HG03520 (cell line): ENCODE data around the gene HIP1R.
"Not testable (repeated sequence)": the region's sequence is repeated elsewhere in the genome, so short reads cannot be mapped to it uniquely, and the experiment has no call there.

Source experiments
- ATAC-seq: cut with Tn5 transposase; IDR thresholded peaks from one replicate; pipeline ENCODE4 v1.9.1; 2021; ENCODE audit warnings: mild to moderate bottlenecking, moderate library complexity; ENCODE audit not compliant: unreplicated experiment

Gene HIP1R

DNA sequence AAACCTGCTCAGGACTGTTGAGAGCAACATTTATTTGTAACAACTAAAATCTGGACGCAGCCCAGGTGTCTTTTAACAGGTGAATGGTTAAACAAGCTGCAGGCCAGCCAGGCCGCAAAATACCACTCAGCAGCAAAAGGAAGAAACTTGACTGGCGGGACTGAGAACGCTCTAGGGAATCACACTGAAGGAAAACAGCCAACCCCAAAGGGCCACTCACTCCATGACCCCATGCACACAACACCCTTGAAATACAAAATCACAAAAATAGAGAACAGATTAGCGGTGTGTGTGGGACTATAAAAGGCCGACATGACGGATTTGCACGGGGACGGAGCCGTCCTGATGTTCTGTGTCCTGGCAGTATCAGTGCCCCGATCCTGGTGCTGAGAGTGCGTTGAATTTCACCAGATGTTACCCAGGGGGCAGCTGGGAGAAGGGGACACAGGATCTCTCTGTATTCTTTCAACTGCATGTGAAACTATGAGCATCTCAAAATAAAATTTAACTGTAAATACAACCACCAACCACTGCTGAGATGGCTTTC, 37.6 kb downstream of the HIP1R start:
- no peak for ATAC-seq

DNA sequence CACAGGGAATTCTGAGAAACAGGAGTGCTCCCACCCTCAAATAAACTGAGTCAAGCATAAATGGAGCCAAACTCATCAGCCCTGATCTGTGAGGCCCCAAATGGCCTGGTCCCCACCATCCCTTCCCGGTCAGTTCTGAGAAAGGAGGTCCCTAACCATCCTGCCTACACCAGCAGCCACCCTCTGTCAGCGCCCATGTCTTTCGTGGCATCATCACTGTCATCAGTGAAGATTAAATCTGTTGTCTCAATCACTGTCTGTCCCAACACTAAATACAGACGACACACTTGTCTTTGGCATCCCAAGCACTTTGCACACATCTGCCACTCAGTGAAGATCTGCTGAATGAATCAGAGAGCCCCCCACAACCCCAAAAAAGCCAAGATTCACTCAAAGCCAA, 38.3 kb downstream of the HIP1R start:
- no peak for ATAC-seq

DNA sequence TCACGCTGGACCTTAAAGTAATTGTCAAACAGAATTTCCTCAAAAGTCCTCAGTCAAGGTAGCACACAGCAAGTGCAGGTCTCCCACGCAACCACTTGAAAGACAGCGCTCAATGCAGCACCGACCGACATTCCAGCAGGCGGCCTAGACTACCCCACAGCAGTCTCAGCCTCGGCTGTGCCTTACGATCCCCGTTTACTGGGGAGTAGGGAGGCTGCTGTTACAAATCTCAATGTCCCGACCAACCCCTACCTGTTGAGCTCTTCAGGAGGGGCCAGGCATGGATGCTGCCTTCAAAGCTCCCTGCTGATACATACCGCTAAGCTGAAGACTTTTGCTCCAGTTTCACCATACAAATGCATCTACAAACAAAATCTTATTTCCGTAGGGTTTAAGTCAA, 38.8 kb downstream of the HIP1R start:
- no peak for ATAC-seq

DNA sequence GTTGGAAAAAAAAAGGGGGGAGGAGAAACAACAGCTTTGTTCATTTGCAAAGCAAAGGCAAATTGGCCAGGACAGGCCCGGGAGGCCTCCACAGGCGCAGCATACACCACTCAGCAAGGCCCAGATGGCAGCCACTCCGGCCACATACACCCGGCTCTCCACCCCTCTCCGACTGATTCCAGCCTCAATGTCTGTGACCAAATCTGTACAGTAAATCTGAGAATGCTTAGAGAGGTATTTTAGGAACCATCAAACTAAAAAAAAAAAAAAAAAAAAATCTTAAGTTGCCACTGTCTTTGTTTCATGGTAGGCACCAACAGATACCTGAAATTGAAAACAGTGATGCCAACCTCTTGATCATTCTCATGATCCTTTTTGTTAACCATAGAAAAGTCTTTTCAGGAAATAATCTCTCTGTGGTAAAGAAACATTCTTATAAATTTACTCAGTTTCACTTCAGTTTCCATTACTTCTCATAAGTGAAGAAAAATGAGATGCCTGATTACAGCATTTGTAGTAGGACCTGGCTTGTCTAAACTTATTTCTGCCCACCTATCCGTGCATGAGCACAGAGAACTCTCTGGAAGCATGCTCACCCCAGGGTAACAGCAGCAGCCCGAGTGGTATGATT, 40.4 kb downstream of the HIP1R start:
- ATAC-seq = peak; percentile 53

DNA sequence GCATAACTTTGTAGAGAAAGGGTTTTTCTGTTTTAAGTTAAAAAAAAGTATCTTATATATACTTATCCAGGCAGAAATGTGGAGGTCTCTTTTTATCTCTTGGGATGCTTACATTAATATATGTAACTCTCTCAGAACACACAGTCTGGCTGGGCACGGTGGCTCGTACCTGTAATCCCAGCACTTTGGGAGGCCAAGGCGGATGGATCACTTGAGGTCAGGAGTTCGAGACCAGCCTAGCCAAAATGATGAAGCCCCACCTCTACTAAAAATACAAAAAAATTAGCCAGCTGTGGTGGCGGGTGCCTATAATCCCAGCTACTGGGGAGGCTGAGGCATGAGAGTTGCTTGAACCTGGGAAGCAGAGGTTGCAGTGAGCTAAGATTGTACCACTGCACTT, 41.0 kb downstream of the HIP1R start:
- not testable (repeated sequence) for ATAC-seq

DNA sequence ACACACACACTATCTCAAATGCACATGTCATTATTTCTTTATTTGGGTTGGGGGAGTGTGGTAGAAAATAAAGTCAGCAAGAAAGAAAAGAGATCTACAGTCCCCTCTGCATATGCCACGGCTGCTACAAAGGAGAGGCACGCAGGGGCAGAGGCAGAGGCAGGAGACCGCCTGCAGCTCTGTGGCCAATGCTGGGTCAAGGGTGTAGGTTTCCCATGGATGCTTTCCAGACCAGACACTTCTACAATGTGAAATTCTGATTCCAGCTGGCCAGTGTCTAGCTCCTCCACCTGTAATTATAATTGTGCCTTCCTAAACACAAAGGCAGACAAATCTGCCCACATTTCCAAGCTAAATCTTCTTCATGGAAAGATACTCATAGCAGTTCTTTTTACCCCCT, 41.5 kb downstream of the HIP1R start:
- ATAC-seq = no peak

DNA sequence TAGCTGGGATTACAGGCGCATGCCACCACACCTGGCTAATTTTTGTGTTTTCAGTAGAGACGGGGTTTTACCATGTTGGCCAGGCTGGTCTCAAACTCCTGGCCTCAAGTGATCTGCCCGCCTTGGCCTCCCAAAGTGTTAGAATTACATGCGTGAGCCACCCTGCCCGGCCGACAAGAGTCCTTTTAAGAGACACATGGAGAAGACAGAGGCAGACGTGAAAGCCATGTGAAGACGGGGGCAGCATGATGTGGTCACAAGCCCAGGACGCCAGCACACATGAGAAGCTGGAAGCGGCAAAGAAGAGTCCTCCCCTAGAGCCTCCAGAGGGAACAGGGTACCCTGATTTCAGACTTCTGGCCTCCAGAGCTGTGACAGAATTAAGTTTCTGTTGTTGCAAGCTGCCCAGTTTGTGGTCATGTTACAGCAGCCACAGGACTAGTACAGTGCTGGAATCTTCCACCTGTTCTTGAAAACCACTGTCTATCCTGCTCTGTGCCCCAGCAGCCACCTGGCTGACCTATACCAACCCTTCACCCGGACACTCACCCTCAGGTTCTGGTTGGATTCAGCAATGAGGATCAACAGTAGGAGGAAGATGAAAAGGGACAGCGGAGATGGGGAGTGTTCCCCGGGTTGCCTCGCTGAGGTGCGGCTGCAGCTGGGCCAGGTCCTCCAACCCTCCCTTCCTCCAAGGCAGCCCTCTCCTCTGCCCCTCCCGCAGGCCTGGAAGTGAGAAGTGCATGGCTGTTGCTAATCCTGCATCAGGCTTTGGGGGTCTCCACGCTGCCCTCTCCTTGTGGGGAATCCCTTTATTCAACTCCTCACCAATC, 43.7 kb downstream of the HIP1R start:
- no peak for ATAC-seq

DNA sequence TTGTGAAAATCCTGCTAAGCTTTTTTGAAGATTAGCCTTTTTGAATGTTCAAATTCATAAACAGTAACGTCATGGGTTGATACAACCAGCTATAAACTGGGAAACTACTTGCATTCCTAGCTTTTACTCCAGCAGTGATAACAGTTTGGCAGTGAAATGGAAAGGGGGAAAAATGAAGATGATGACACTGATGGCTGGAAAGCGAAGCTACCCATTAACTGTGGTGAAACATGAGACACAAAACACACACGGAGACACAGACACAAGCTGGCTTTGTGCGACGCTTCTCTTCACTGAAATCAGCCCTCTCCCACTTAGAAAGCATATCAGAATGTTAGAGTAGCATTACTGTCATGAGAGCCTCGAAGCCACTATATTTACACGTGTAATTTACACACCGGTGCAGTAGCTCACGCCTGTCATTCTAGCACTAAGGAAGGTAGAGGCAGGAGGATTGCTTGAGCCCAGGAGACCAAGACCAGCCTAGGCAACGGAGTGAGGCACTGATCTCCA, 45.0 kb downstream of the HIP1R start:
- ATAC-seq = no peak

DNA sequence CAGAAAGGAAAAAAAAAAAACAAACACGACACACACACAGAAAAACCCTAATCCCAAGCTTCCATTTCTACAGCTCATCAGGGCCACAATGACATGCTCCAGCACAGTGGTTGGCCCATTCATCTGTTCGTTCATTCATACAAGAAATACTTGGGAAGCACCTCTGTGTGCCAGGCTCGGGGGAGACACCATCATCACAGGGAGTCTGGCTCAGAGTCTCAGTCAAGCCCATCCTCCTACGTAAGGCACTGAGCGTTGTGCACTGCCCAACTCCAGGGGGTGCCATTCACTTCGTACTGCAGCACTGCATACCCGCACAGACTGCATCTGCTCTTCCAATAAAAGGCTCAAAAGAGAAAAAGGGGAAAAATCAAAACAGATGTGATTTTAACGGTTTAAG, 45.4 kb downstream of the HIP1R start:
- no peak for ATAC-seq

DNA sequence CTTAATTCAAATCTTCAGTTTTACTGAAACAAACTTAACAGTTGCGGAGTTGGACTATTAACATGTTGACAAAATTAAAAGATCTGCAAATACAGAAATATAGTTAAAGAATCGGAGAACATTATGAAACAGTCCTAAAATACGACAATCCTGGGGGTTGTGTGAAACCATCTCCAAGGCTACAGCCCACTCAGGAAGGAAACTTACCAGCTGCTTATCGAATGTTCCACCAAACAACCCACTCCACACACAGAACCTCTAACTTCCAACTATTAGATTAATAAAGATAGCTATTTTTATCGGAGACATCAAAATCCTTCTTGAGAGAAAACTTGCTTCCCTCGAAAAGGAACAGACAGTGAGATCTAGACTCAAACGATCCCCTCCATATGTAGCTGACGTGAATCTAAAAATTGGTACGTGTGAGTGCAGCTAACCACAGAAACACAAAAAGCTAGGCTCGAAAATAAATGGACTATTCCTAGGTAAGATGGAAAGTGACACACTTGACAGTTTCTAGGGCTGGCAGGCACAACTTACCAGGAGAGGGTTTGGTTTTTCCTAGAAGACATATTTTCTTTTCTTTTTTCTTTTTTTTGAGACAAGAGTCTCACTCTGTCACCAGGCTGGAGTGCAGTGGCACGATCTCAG, 47.8 kb downstream of the HIP1R start:
- no peak for ATAC-seq

DNA sequence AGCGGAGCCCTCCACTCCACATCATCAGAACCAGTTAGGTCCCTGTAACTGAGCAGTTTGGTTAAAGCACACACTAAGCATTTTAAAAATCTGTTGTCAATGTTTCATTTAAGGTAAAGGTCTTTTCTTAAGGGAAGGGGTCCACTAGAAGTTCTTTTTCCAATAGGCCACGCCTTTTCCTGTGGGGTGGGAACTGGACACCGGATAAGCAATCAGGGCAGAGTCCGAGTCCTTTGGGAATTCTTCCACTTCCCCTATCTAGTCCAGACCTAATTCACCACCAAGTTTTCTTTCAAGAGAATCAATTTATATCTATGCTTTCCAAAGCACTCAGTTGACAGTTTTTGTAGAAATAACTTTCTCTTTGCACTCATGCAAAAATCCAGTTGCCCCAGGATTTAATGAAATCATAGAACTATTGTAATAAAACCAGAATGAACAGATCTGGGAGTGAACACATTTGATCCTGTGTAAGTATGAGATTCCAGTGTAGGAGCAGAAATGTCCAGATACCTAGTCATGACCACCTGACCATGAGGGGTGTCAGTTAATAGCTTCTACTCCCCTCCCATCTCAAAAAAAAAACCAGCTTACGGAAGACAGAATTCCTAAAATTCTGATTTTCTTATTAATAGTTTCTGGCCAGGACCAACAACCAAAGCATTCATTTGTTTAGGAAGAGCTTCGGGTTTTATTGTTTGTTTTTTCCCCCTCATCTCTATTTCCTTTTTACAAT, 49.0 kb downstream of the HIP1R start:
- ATAC-seq = no peak

DNA sequence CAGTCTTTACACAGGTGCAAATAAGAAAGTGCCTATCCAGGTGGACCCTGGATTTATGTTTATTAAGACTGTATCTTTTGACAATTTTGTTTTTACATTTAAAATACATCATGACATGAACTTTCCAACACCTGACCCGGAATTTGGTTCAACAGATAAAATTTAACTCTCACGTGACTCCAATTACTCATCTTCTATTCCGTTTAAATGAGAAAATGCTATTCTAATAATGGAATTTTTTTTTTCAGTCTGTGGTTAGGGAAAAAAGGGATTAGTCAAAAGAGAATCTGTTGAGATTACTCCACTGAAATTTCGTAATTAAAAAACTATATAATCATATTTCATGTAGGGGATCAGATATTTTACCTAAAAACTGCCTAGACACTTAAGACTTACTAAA, 49.6 kb downstream of the HIP1R start:
- no peak for ATAC-seq

DNA sequence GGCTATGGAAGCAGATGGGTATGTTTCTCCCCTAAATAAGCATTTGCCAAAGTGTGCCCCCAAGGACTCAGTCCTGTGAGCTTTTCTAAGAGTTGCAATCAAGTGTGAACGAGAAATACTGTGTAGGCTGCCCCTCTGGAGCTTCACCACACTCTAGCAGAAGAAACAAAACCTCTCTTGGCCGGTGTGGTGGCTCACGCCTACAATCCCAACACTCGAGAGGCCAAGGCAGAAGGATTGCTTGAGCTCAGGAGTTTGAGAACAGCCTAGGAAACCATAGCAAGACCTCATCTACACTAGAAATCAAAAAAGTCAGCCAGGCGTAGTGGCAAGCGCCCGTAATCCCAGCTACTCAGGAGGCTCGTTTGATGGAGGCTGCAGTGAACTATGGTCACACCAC, 50.9 kb downstream of the HIP1R start:
- ATAC-seq = no peak

DNA sequence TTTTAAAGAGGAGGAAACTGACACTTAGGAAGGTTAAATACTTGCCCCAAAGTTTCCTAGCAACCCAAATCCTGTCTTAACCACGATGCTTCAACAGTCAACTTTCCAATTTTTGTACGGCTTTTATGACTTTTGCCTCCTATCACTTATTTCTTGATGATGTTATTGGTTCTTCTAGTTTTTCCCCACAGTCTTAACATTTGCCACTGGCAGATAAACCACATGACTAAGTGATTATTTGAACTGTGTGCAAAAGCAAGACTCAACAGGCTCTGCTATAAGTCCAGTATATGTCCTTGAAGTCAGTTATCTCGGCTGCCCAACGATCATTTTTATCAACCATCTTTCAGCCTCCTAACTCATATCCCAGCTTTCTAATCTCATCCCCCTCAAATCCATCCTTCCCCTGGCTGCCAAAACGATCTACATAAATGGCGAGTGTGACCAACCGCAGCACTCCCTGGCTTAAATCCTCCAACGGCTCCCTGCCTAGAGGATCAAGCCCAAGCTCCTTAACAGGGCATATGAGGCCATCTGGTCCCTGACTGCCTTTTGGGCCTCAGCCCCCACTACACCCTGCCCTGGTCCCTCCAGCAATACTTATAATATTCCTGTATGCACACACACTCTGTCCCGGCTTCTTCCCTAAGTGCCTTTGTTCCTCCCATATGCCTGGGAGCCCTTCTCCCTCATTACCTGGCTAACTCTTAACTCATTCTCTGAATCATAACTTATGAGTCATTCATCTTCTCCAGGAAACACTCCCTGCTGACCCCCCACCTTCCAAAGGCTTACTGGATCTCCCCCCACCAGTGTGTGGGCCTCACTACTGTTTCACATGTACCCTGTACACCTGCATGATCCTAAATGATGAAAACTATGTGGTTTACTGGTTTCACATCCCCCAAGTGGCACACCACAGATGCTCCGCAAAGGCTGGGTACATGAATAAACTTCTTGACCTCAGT, 51.9 kb downstream of the HIP1R start:
- peak; percentile 75 for ATAC-seq

DNA sequence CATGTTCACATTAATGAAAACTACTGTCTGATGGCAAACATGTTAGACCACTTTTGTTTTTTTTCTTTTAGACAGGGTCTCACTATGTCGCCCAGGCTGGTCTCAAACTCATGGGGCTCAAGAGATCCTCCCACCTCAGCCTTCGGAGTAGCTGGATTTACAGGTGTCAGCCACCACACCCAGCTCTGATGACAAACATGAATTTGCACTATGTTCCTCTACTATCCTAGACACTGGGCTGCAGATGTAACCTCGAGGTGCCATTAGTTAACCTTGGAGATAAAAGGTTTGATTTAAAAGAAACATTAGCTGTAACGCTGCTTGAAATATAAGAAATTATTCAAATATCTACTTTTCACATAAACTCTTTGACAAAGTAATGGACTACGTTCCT, 52.6 kb downstream of the HIP1R start:
- ATAC-seq = peak; percentile 20

DNA sequence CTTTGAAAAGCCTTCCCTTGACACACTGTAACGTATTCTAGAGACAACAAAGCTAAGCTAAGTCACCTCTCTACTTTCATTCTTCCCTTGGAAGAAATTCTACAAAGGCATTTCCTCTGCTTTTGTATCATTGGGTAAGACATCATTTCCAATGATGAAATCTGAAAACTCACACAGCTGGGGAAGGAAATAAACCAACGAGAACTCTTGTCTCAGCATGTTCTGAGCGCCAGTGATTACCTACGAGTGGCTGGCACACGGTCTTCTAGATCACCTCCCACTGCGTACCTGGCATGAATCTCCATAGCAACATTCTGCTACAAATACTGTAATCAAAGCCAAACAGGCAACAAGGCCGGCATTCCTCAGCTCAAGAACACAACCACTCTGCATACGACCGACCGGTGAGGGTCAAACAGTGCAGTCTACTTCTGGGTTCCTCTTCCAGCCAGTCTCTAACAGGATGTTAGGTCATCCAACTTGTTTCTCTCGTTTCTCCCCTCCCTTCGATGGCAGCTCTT, 53.0 kb downstream of the HIP1R start:
- ATAC-seq = no peak

DNA sequence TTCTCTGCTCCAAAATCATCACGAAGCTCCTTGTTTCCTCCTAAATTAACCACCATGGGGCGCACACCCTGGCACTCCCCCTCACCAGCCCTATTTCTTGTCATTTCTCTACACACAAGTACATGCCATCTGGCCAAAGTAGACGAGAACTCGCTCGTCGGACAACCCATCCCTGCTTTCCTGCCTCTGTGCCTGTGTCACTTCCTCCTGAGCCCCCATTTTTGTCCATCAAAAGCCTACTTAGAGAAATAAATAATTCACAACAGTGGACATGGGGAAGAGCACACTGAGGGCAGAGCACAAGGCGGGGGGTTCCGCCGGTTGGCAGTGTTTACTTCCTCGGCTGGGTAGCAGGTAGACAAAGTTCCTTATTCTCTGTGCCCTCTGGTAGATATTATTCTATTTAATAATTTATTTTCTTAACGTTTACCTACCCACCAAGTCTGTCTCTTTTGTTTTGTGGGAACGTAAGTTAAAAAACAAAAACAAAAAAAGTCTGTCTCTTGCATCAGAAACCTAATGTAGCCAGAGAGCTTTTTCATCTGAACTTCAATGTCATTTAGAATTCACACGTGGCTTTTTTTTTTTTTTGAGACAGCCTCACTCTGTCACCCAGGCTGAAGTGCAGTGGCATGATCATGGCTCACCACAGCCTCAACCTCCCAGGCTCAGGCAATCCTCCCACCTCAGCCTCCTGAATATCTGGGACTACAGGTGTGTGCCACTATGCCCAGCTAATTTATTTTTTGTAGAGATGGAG, 54.7 kb downstream of the HIP1R start:
- no peak for ATAC-seq

DNA sequence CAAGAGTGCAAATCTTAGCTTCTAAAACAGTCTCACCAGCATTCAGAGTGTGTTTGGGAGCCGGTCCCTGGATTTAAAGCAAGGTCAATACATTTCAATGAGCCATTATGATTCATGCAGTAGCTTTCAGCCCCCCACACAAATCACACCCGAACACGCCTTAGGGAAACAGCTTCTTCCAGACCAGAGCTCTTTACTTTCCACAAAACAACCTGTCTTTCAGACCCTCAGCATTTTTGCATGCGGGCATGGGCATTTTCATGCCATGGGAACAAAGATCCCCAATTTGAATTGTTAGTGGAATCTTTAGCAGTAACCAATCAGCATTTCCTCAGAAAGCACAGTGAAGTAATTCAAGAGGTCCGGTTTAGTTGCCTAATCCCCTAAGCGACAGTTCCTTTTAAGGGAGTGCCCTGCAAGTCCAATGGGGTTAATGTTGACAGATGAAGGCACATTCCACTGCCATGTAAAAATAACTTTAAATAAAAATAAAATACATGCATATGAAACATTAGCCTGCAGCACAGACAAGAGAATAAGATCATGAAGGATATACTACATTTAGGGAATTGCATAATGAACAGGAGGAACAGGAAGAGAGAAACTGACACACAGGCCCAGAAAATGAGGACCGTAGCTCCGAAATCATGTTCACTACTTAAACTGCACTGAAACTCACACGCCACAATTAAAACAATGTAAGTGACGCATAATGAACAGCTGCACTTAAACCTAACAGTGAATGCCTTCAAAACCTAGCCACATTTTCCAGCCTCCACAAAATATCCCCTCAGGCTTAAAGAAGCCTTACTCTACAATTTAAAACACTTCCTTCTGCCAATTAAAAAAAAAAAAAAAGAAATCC, 56.6 kb downstream of the HIP1R start:
- ATAC-seq = no peak
